Endothelial cell of umbilical vein (primary cell): ENCODE measurements around the gene CDCA3. TPM values are rescaled to one million over a fixed set of nuclear protein-coding genes. Genes with fewer than 3 reads are reported as not detected.
A peak's percentile ranks its signal among the peaks of the same experiment; 100 is the strongest.

Experiments used
- BruUV-seq: library from RNA; stranded (reverse); fragments of 400-500 nt; replicated peaks from 2 replicates; lab custom pipeline; 2021; lab: Mats Ljungman, UMichigan
- CTCF ChIA-PET: fragments of 300-600, 350-600 bp; sonication (Branson Sonifier 250); formaldehyde crosslinking; loops from one replicate; lab custom pipeline; 2021; ENCODE audit warnings: antibody characterized with exemption, inconsistent platforms; lab: Charles Lee
- POLR2A ChIA-PET: fragments of 300-600, 350-600 bp; sonication (Branson Sonifier 250); formaldehyde crosslinking; loops from one replicate; lab custom pipeline; 2021; ENCODE audit warnings: antibody characterized with exemption, inconsistent platforms; lab: Charles Lee
- DNase-seq: peaks from one replicate; pipeline ENCODE4 v3.0.0-alpha.2; 2011; ENCODE audit warnings: low read depth, low spot score
- FAIRE-seq: peaks from 2 replicates; lab custom pipeline; 2011; peaks lifted over from hg19 to GRCh38; lab: Jason Lieb, UNC
- H2AFZ ChIP-seq: 2 replicates; pipeline ENCODE4 v1.6.0; 2012; ENCODE audit warnings: low read depth, low read length, control low read depth, inconsistent platforms
- H3K27ac ChIP-seq: 2 replicates; pipeline ENCODE4 v1.5.1; 2011; ENCODE audit warnings: low read depth, mild to moderate bottlenecking, control low read depth, low read length, moderate library complexity; ENCODE audit not compliant: insufficient read depth
- H3K27me3 ChIP-seq, 2 experiments: 2 replicates each; pipeline versions ENCODE4 v1.6.0 to v1.6.1; 2011; ENCODE audit warnings: low read length in 2 of 2, mixed read lengths in 1 of 2; ENCODE audit not compliant: control insufficient read depth in 2 of 2, insufficient read depth in 2 of 2
- H3K36me3 ChIP-seq, 2 experiments: 2 replicates in 1 of 2; 3 replicates in 1 of 2; pipeline ENCODE4 v1.5.1; 2011; ENCODE audit warnings: low read length in 2 of 2, mild to moderate bottlenecking in 1 of 2, moderate library complexity in 1 of 2; ENCODE audit not compliant: control insufficient read depth in 2 of 2, insufficient read depth in 2 of 2; ENCODE audit errors: extremely low read depth in 1 of 2
- H3K4me1 ChIP-seq: 3 replicates; pipeline ENCODE4 v1.5.1; 2011; ENCODE audit warnings: mild to moderate bottlenecking, low read length; ENCODE audit not compliant: control insufficient read depth, insufficient read depth; ENCODE audit errors: extremely low read depth
- H3K4me2 ChIP-seq: 2 replicates; pipeline ENCODE4 v1.6.1; 2011; ENCODE audit warnings: low read length, control low read depth, mixed read lengths; ENCODE audit not compliant: insufficient read depth
- H3K4me3 ChIP-seq, 3 experiments: fragments of 200-600 bp in 1 of 3; sonication (generic), shearing (Covaris generic) in 1 of 3; replicated peaks in 1 of 3; 2 replicates each; pipeline ENCODE4 v1.5.1; 2011 to 2016; ENCODE audit warnings: control low read depth in 3 of 3, low read length in 3 of 3, mild to moderate bottlenecking in 2 of 3, inconsistent platforms in 1 of 3, low read depth in 1 of 3, moderate library complexity in 1 of 3; ENCODE audit not compliant: insufficient read depth in 1 of 3
- H3K79me2 ChIP-seq: 2 replicates; pipeline ENCODE4 v1.6.0; 2012; ENCODE audit warnings: low read length, inconsistent platforms; ENCODE audit not compliant: control insufficient read depth, insufficient read depth
- H3K9ac ChIP-seq: replicated peaks from 2 replicates; pipeline ENCODE3; 2011; ENCODE audit warnings: low read length, control low read depth; ENCODE audit not compliant: insufficient read depth; ENCODE audit errors: extremely low read depth
- H3K9me1 ChIP-seq: replicated peaks from 3 replicates; pipeline ENCODE4 v1.6.0; 2011; ENCODE audit warnings: mild to moderate bottlenecking, low read length; ENCODE audit not compliant: control insufficient read depth, insufficient read depth; ENCODE audit errors: extremely low read depth
- H3K9me3 ChIP-seq: replicated peaks from 2 replicates; pipeline ENCODE4 v1.5.1; 2012; ENCODE audit warnings: low read length, inconsistent platforms; ENCODE audit not compliant: control insufficient read depth, insufficient read depth
- H4K20me1 ChIP-seq: replicated peaks from 2 replicates; pipeline ENCODE3; 2011; ENCODE audit warnings: mild to moderate bottlenecking, low read length; ENCODE audit not compliant: control insufficient read depth, insufficient read depth; ENCODE audit errors: extremely low read depth
- EZH2 ChIP-seq: IDR thresholded peaks from 2 replicates; pipeline ENCODE4 v1.6.1; 2012; ENCODE audit warnings: borderline replicate concordance, low read depth, mild to moderate bottlenecking, moderate library complexity, low read length, inconsistent platforms; ENCODE audit not compliant: severe bottlenecking
- FOS ChIP-seq: IDR thresholded peaks from 2 replicates; pipeline ENCODE4 v1.6.1; 2011; ENCODE audit warnings: mild to moderate bottlenecking, low read length, moderate library complexity, borderline replicate concordance; ENCODE audit not compliant: insufficient read depth
- GATA2 ChIP-seq: IDR thresholded peaks from 2 replicates; pipeline ENCODE4 v1.7.0; 2011; ENCODE audit warnings: low read depth, mild to moderate bottlenecking, moderate library complexity, mixed read lengths, low read length; ENCODE audit not compliant: insufficient read length, insufficient read depth
- JUN ChIP-seq: IDR thresholded peaks from 2 replicates; pipeline ENCODE4 v1.6.1; 2011; ENCODE audit warnings: borderline replicate concordance, low read depth; ENCODE audit not compliant: insufficient read length, insufficient read depth
- MYC ChIP-seq: IDR thresholded peaks from one replicate; pipeline ENCODE4 v1.6.1; 2011; ENCODE audit warnings: mild to moderate bottlenecking, low read depth, low read length
- POLR2A ChIP-seq: IDR thresholded peaks from 2 replicates; pipeline ENCODE4 v1.6.1; 2012; ENCODE audit warnings: low read depth, mild to moderate bottlenecking, control low read depth, low read length
- POLR2AphosphoS5 ChIP-seq: IDR thresholded peaks from 2 replicates; pipeline ENCODE4 v1.6.1; 2012; ENCODE audit warnings: low read depth, mild to moderate bottlenecking, control low read depth, low read length, moderate library complexity; ENCODE audit not compliant: insufficient read depth
- dilution Hi-C: fragments of 300-500 bp; cut with MboI; formaldehyde crosslinking; loops from one replicate; pipeline ENCODE4 v1.15.0; 2019; ENCODE audit warnings: low sequenced_read_pairs; ENCODE audit not compliant: extremely low pct_ligation_motif_present
- intact Hi-C: fragments of 100-400 bp; cut with micrococcal nuclease; formaldehyde crosslinking; loops from one replicate; pipeline ENCODE4 v1.10.0; 2022
- polyA plus RNA-seq, 4 experiments: library from polyadenylated mRNA; depleted of rRNA in 3 of 4; stranded (reverse) in 3 of 4; unstranded in 1 of 4; fragments of >200 nt; gene quantifications; 2 replicates each; pipeline versions ENCODE4 v1.2.1 to v1.2.3, GENCODE V29; 2011 to 2012; ENCODE audit warnings: missing spikeins in 1 of 4
- total RNA-seq: library from RNA; stranded (reverse); gene quantifications from 2 replicates; pipeline ENCODE4 v1.2.3, GENCODE V29; 2021
- TF ChIP-seq, protein P1 (sequence below), 2 donors: IDR thresholded peaks; 1 replicate in 1 of 2; 2 replicates in 1 of 2; pipeline ENCODE4 v1.5.1; 2011; ENCODE audit warnings: low read length in 2 of 2, mild to moderate bottlenecking in 2 of 2, moderate library complexity in 2 of 2, control low read depth in 1 of 2, inconsistent platforms in 1 of 2, low read depth in 1 of 2; ENCODE audit not compliant: insufficient read depth in 1 of 2; ENCODE audit errors: extremely low read depth in 1 of 2
- TF ChIP-seq, protein P2 (sequence below): IDR thresholded peaks from 2 replicates; pipeline ENCODE4 v1.6.1; 2011; ENCODE audit not compliant: insufficient read depth, insufficient read length

CDCA3 gene
- total and polyA plus RNA-seq, 2 donors (not counting 3 experiments of a cell fraction or from before 2014, with no cell fraction given): 44.3 to 53.5 TPM

DNA sequence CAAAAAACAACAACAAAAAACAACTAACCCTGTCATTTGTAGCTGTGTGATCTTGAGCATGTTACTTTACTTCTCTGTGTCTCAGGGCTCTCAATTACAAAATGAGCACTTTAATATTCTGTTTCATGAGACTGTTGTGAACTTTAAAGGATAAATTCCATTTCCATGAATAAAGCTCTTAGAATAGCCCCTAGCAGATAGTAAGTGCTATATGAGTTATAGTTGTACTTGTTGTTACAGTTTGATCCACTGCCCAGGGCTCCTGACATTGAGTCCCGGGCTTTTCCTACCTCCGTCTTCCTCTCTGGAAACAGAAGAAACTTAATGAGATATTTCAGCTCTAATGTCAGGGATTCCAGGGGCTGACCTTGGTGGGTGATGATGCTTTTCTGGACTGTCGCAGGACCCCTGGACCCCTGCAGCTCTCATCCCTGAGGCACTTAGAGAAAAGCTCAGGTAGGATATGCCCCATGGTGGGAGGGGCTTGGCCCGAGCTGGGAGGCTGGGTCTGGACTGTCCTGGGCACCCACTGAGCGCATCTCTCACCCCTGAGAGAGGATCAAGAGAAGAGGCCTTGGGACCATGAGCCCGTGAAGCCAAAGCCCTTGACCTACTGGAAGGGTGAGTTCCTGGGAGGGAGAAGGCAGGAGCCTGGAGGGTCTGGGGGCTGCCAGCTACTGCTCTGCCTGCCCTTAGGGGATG is 17.7 kb downstream of the CDCA3 start:
- no peaks in the 10 kb centered on the region for H3K9me1 ChIP-seq
- no peak for FAIRE-seq
- H4K20me1 ChIP-seq: no peaks in the 10 kb centered on the region
- H3K4me3 ChIP-seq: no peak overlapping the region
- H3K9ac ChIP-seq: no peak overlapping the region
- ChIA-PET CTCF (interaction anchor here (1.2 to 2.9 kb wide), 3 partner anchors 18 to 80 kb away, joined by 4 to 17 read pairs (median 6); partner anchors contain the start of genes CDCA3, MLF2 and SPSB2), POLR2A (no interaction called here)
- no peak overlapping the region for H3K27ac ChIP-seq
- H3K4me1 ChIP-seq: peaks cover 9% of the 10 kb centered on the region
- no peaks in the 10 kb centered on the region for H3K27me3 ChIP-seq
- intact Hi-C loops (no loop called here), dilution Hi-C loops (no loop called here)
- peaks cover 3 to 37% of the 10 kb centered on the region in 2 experiments for H3K36me3 ChIP-seq
- no peak overlapping the region for H2AFZ ChIP-seq
- H3K79me2 ChIP-seq: peaks cover 23% of the 10 kb centered on the region
- TF ChIP-seq FOS: no peak
- TF ChIP-seq MYC: no peak
- TF ChIP-seq POLR2A: no peak
- TF ChIP-seq, protein P1, sequence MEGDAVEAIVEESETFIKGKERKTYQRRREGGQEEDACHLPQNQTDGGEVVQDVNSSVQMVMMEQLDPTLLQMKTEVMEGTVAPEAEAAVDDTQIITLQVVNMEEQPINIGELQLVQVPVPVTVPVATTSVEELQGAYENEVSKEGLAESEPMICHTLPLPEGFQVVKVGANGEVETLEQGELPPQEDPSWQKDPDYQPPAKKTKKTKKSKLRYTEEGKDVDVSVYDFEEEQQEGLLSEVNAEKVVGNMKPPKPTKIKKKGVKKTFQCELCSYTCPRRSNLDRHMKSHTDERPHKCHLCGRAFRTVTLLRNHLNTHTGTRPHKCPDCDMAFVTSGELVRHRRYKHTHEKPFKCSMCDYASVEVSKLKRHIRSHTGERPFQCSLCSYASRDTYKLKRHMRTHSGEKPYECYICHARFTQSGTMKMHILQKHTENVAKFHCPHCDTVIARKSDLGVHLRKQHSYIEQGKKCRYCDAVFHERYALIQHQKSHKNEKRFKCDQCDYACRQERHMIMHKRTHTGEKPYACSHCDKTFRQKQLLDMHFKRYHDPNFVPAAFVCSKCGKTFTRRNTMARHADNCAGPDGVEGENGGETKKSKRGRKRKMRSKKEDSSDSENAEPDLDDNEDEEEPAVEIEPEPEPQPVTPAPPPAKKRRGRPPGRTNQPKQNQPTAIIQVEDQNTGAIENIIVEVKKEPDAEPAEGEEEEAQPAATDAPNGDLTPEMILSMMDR (IDR thresholded peaks at IDR 0.05; ENCODE audit: extremely low read depth in 1 of 2, insufficient read depth in 1 of 2, low read depth in 1 of 2, low read length in 2 of 2): no peak
- no peaks in the 10 kb centered on the region for H3K9me3 ChIP-seq
- BruUV-seq: no TSS peak
- DNase-seq: no peak
- H3K4me2 ChIP-seq: no peak overlapping the region

DNA sequence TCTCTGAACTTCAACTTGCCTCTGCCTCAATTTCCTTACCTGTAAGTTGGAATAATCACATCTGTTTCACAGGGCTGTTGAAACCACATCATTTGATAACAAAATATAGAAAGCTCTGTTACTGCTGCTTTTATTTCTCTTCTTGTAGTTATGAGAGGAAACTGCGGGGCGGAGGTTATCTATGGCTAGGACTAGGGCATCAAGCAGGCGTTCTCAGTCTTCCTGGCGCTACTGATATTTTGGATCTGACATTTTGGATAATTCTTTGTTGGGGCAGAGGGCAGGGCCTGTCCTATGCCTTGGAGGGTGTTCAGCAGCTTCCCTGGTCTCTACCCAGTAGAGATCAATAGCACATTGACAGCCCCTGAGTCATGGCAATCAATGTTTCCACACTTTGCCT is 19.0 kb downstream of the CDCA3 start:
- CTCF ChIA-PET: interaction anchor here (1.5 to 12.0 kb wide), 2 partner anchors 40 to 79 kb away, joined by 6 to 148 read pairs; partner anchors contain the start of genes MLF2 and SPSB2
- DNase-seq (peak; percentile 48), FAIRE-seq (peak; percentile 54)
- Histone ChIP-seq H2AFZ (no peak overlapping the region), H4K20me1 (no peaks in the 10 kb centered on the region), H3K9me1 (no peaks in the 10 kb centered on the region), H3K4me3 (no peak overlapping the region), H3K4me1 (peaks cover 13% of the 10 kb centered on the region), H3K27ac (no peak overlapping the region), H3K9me3 (no peaks in the 10 kb centered on the region), H3K79me2 (peaks cover 25% of the 10 kb centered on the region), H3K27me3 (no peaks in the 10 kb centered on the region), H3K36me3 (peaks cover 0 to 27% of the 10 kb centered on the region in 2 experiments), H3K4me2 (no peak overlapping the region), H3K9ac (no peak overlapping the region)
- intact Hi-C loops: no loop called here
- no TSS peak for BruUV-seq
- dilution Hi-C loops: no loop called here
- POLR2A ChIA-PET: no interaction called here
- TF ChIP-seq EZH2 (no peak), GATA2 (no peak), MYC (no peak), FOS (no peak), POLR2AphosphoS5 (no peak), POLR2A (no peak), JUN (no peak)
- TF ChIP-seq, protein P1 (IDR thresholded peaks at IDR 0.05; ENCODE audit: extremely low read depth in 1 of 2, insufficient read depth in 1 of 2, low read depth in 1 of 2, low read length in 2 of 2): no peak
- TF ChIP-seq, protein P2, sequence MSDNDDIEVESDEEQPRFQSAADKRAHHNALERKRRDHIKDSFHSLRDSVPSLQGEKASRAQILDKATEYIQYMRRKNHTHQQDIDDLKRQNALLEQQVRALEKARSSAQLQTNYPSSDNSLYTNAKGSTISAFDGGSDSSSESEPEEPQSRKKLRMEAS: no peak
